ENCODE results near the gene LIPC.

DNA sequence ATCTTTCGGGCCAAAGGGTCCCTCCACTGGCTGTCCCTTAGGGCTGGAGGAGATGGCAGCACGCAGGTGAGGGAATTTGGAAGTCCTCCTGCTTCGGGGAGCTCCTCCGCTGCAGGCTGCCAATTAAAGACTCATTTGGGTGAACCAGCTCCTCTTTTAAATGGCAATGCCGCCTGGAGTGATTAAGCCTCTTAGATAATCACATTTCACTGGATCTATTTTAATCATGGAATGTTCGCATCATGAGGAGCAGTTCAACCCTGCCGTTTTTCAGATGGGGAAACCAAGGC is 117.9 kb downstream of the LIPC start:
- TF ChIP-seq POLR2A (IDR thresholded peaks at IDR 0.05), result no peak
- no peak for TF ChIP-seq CTCF (IDR thresholded peaks at IDR 0.05)

Measured in testis (tissue), 2 donors.